ENCODE data around the gene TMEM131L.

Gene TMEM131L

GRCh38 chr4:153684182-153684970 is 218.2 kb downstream of the TMEM131L start, which contains the start of gene TLR2:
TSS of gene TLR2 (plus strand) at chr4:153684280. CDS start at chr4:153702908, 18,628 bp downstream.
- in situ Hi-C loops (cut with MboI; ENCODE audit: low sequenced_read_pairs): no loop called here

GRCh38 chr4:153684971-153685371 is 218.8 kb downstream of the TMEM131L start:
- in situ Hi-C loops (cut with MboI; ENCODE audit: low sequenced_read_pairs): no loop called here
